GM21717 (cell line): ENCODE data around the gene CGB3.

Experiments
- ATAC-seq: cut with Tn5 transposase; IDR thresholded peaks from one replicate; pipeline ENCODE4 v1.9.1; 2021; ENCODE audit warnings: mild to moderate bottlenecking, moderate library complexity; ENCODE audit not compliant: unreplicated experiment

CGB3 gene

DNA sequence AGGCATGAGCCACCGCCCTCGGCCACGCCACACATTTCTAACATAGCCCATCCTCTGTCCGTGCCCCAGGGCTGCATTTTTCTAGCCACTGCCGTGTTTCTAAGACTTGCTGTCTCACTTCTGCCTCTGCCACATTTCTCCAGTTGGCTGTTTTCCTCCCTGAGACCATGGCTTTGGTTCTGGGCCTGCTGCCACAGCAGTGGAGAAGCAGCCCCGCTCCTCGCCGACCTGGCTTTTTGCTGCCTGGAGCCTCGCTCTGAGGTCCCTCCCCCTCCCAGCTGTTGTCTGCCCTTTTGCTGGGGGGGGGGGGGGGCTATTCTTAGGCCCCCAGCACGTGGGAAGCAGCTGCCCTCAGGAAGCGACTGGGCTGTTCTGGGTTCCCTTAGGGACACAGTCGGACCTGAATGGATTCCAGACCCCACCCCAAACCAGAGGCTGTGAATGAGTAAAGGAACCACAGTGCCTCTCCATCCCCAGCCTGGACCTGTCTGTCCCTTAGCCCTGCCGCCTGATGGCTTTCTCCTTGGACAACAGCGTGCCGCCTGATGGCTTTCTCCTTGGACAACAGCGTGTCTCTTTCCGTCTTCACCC, 34.3 kb downstream of the CGB3 start:
- no peak for ATAC-seq

- no peak for ATAC-seq
These were observed 35.3 kb downstream of the CGB3 start for GRCh38 chr19:48988860-48989259.

DNA sequence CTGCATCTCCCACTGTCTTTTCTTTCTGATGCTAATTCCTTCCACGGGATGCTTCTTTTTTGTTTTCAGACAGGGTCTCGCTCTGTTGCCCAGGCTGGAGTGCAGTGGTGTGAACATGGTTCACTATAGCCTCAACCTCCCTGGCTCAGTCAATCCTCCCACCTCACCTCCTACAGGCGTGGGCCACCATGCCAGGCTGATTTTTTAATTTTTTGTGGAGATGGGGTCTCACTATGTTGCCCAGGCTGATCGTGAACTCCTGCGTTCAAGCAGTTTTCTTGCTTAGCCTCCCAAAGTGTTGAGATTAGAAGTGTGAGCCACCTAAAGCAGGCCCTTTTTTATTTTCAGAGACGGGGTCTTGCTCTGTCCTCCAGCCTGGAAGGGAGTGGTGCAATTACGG, 35.8 kb downstream of the CGB3 start:
- no peak for ATAC-seq

- no peak for ATAC-seq
These were observed 36.8 kb downstream of the CGB3 start for GRCh38 chr19:48987323-48987722.

DNA sequence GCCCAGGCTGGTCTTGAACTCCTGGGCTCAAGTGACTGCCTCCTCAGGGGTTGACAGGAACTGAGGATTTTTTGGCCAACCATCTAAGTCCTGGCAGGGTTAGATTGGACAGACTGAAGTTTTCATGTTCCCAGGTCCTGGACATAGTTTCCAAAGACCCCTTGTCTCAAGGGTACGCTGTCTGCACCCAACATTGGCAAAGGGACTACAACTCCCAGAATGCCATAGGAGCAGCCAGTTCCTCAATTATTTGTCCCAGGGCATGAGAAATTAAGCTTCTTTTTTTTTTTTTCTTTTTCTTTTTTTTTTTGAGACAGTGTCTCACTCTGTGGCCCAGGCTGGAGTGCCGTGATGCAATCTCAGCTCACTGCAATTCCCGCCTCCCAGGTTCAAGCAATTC, 37.9 kb downstream of the CGB3 start:
- no peak for ATAC-seq

DNA sequence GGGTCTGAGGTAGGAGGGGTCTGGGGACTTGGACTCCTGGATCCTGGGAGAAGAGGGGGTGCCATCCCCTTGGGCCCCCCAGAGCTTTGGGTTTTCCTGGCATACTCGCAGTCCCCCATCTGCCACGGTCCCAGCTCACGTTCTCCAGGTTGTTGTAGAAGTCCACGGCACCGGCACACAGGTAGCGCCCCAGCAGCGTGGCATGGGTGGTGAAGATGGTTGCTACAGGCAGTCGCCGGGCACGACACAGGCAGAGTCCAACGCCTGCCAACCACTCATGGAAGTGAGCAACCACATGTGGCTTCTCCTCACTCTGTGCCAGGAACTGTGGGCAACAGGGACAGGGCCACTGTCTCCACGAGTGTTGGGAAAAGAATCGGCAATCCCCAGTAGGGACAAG, 38.4 kb downstream of the CGB3 start:
- no peak for ATAC-seq

- ATAC-seq, result no peak
These were observed 41.9 kb downstream of the CGB3 start for GRCh38 chr19:48982280-48982679.

GRCh38 chr19:48977061-48977460, 47.1 kb downstream of the CGB3 start:
- no peak for ATAC-seq

- ATAC-seq, result no peak
These were observed 47.9 kb downstream of the CGB3 start for GRCh38 chr19:48975947-48976847.
